K562 (cell line): ENCODE results near the gene SPNS2. TPM values are rescaled to one million over a fixed set of nuclear protein-coding genes. Genes with fewer than 3 reads are reported as not detected.

Experiments
- ATAC-seq: fragments of 200-7000 bp; cut with Tn5 transposase; 3 replicates; pipeline ENCODE4 v1.9.1; 2020; ENCODE audit warnings: moderate library complexity
- BruUV-seq: library from RNA; stranded (reverse); fragments of 400-500 nt; replicated peaks from 2 replicates; lab custom pipeline; 2021; lab: Mats Ljungman, UMichigan
- CTCF ChIA-PET: fragments of 300-600 bp; formaldehyde crosslinking; extraction: SDS; loops from one replicate; lab custom pipeline; 2021; ENCODE audit warnings: low intra/inter-chr PET ratio; lab: Yijun Ruan, JAX
- POLR2A ChIA-PET: fragments of 300-600, 350-650 bp; sonication (Branson Sonifier 250); formaldehyde crosslinking; extraction: SDS; loops from one replicate; lab custom pipeline; 2021; ENCODE audit warnings: antibody characterized with exemption, inconsistent platforms; lab: Yijun Ruan, JAX
- DNase-seq, 4 experiments: peaks; one replicate each; pipeline versions ENCODE4 v3.0.0 to v3.0.0-alpha.2; 2011 to 2018; ENCODE audit warnings: low spot score in 3 of 4, mixed read lengths in 3 of 4; ENCODE audit errors: extremely low read depth in 1 of 4
- FAIRE-seq: peaks from 2 replicates; lab custom pipeline; 2011; peaks lifted over from hg19 to GRCh38; lab: Jason Lieb, UNC
- H2AFZ ChIP-seq: 2 replicates; pipeline ENCODE4 v1.6.0; 2011; ENCODE audit warnings: low read depth, low read length, control low read depth, inconsistent platforms
- H3K27ac ChIP-seq: fragments of 200-600 bp; 3 replicates; pipeline ENCODE4 v1.8.0; 2011; ENCODE audit warnings: low read depth, mild to moderate bottlenecking, control low read depth, inconsistent platforms, low read length, moderate library complexity, mixed read lengths; ENCODE audit errors: extremely low read depth
- H3K27me3 ChIP-seq, 2 experiments: fragments of 300-600 bp in 1 of 2; 2 replicates in 1 of 2; 3 replicates in 1 of 2; pipeline versions ENCODE4 v1.6.0 to v1.8.0; 2011; ENCODE audit warnings: inconsistent platforms in 2 of 2, low read length in 2 of 2, mild to moderate bottlenecking in 1 of 2, mixed read lengths in 1 of 2, moderate library complexity in 1 of 2; ENCODE audit not compliant: control insufficient read depth in 2 of 2, insufficient read depth in 2 of 2
- H3K36me3 ChIP-seq: fragments of 300-600 bp; 3 replicates; pipeline ENCODE4 v1.8.0; 2011; ENCODE audit warnings: mild to moderate bottlenecking, low read length, inconsistent platforms; ENCODE audit not compliant: control insufficient read depth, insufficient read depth
- H3K4me1 ChIP-seq, 2 experiments: fragments of 200-600 bp in 1 of 2; replicated peaks in 1 of 2; 2 replicates in 1 of 2; 3 replicates in 1 of 2; pipeline versions ENCODE4 v1.5.1 to v1.8.0; 2011; ENCODE audit warnings: inconsistent platforms in 2 of 2, low read length in 2 of 2, mild to moderate bottlenecking in 1 of 2, mixed read lengths in 1 of 2, moderate library complexity in 1 of 2; ENCODE audit not compliant: control insufficient read depth in 2 of 2, insufficient read depth in 2 of 2
- H3K4me2 ChIP-seq: 2 replicates; pipeline ENCODE4 v1.6.1; 2011; ENCODE audit warnings: low read length, control low read depth, inconsistent platforms, mixed read lengths; ENCODE audit not compliant: insufficient read depth
- H3K4me3 ChIP-seq: fragments of 200-600 bp; sonication (generic), shearing (Covaris generic); 2 replicates; pipeline ENCODE4 v1.5.1; 2016; ENCODE audit warnings: control low read depth, inconsistent platforms
- H3K79me2 ChIP-seq: fragments of 200-600 bp; 3 replicates; pipeline ENCODE4 v1.8.0; 2011; ENCODE audit warnings: low read length, inconsistent platforms; ENCODE audit not compliant: control insufficient read depth, insufficient read depth
- H3K9ac ChIP-seq, 2 experiments: 2 replicates each; pipeline versions ENCODE4 v1.6.0 to v1.6.1; 2011; ENCODE audit warnings: low read depth in 2 of 2, low read length in 2 of 2, control low read depth in 1 of 2, inconsistent platforms in 1 of 2, mild to moderate bottlenecking in 1 of 2, mixed read lengths in 1 of 2; ENCODE audit not compliant: insufficient read depth in 1 of 2
- H3K9me1 ChIP-seq: one replicate; pipeline ENCODE4 v1.6.0; 2011; ENCODE audit warnings: inconsistent platforms, mild to moderate bottlenecking, low read length, moderate library complexity; ENCODE audit not compliant: control insufficient read depth, insufficient read depth
- H3K9me3 ChIP-seq: replicated peaks from 2 replicates; pipeline ENCODE4 v1.5.1; 2011; ENCODE audit warnings: low read depth, low read length, inconsistent platforms; ENCODE audit not compliant: control insufficient read depth, insufficient read depth
- H4K20me1 ChIP-seq: replicated peaks from 2 replicates; pipeline ENCODE4 v1.6.1; 2011; ENCODE audit warnings: low read length, inconsistent platforms, mixed read lengths; ENCODE audit not compliant: control insufficient read depth, insufficient read depth
- POLR2G ChIP-seq: fragments of 200-400 bp; formaldehyde crosslinking; IDR thresholded peaks from 2 replicates; pipeline ENCODE4 v1.6.1; 2017; ENCODE audit warnings: low read depth, mild to moderate bottlenecking, antibody characterized with exemption, low read length, moderate library complexity
- ZNF384 ChIP-seq: IDR thresholded peaks from 2 replicates; pipeline ENCODE4 v1.6.1; 2012; ENCODE audit warnings: low read depth, low read length, improper control_type of control experiment
- ZSCAN32 ChIP-seq: fragments of 450-650 bp; formaldehyde crosslinking; IDR thresholded peaks from 2 replicates; pipeline ENCODE4 v1.4.0; 2020; ENCODE audit warnings: mild to moderate bottlenecking, moderate library complexity
- WGBS: fragments of 100-300 bp; shearing (Covaris generic); methylation state at CpG from one replicate; pipeline ENCODE4 v1.1.6; 2016; ENCODE audit warnings: low coverage, mixed read lengths; ENCODE audit not compliant: insufficient coverage; ENCODE audit errors: missing lambda C conversion rate; 5-methylcytosine and 5-hydroxymethylcytosine counted together
- in situ Hi-C: fragments of 300-500 bp; cut with MboI; formaldehyde crosslinking; loops from 4 replicates; pipeline ENCODE4 v1.15.0; 2018; ENCODE audit warnings: inconsistent platforms, mixed read lengths
- intact Hi-C: fragments of 100-400 bp; cut with micrococcal nuclease; formaldehyde crosslinking; loops from 2 replicates; pipeline ENCODE4 v1.14.2; 2022
- polyA plus RNA-seq, 8 experiments: library from polyadenylated mRNA; depleted of rRNA in 4 of 8; stranded (reverse) in 5 of 8; unstranded in 3 of 8; fragments of >200 nt; fragmentation: Nextera tagmentation in 2 of 8; fragmentation: Illumina TruSeq in 1 of 8; extraction: Ambion mirVana in 2 of 8; extraction: Trizol in 1 of 8; gene quantifications; 2 replicates each; pipeline versions ENCODE4 v1.2.1 to v1.2.3, GENCODE V29; 2011 to 2014; ENCODE audit warnings: inconsistent platforms in 1 of 8, missing spikeins in 1 of 8
- total RNA-seq, 7 experiments: library from RNA; depleted of rRNA in 6 of 7; stranded (reverse); fragments of >200 nt in 6 of 7; fragmentation: Illumina TruSeq in 2 of 7; extraction: Trizol in 2 of 7; gene quantifications; 2 replicates each; pipeline versions ENCODE4 v1.2.1 to v1.2.3, GENCODE V29; 2011 to 2021; ENCODE audit warnings: low replicate concordance in 1 of 7

SPNS2 gene
- total and polyA plus RNA-seq, 9 of the 15 experiments (the other 6 are each of a cell fraction or from before 2014, with no cell fraction given), result 0.06 TPM; not detected in 8

- no peak overlapping the region for H2AFZ ChIP-seq
- in situ Hi-C loops, result no loop called here
- H3K4me2 ChIP-seq, result no peak overlapping the region
- FAIRE-seq (no peak), DNase-seq (no peak), ATAC-seq (no peak)
- no TSS peak for BruUV-seq
- ChIA-PET POLR2A (no interaction called here), CTCF (no interaction called here)
- H3K27me3 ChIP-seq, result peaks cover 0 to 11% of the 10 kb centered on the region in 2 experiments; a peak in 3 of 5 replicates
- H3K36me3 ChIP-seq, result peaks cover 24% of the 10 kb centered on the region; the same call in 1 of the 3 replicates
- WGBS, result 82% methylated on average over 4 of the region's 17 CpGs
- H3K4me1 ChIP-seq, result peaks cover 0 to 61% of the 10 kb centered on the region in 2 experiments; a peak in 3 of 5 replicates
- H3K79me2 ChIP-seq, result no peaks in the 10 kb centered on the region
- peaks cover 4% of the 10 kb centered on the region; the same call in 1 of the 2 replicates for H4K20me1 ChIP-seq
- no peaks in the 10 kb centered on the region for H3K9me1 ChIP-seq
- no peak overlapping the region; a peak in 1 of 4 replicates for H3K9ac ChIP-seq
- H3K4me3 ChIP-seq, result no peak overlapping the region
- no peaks in the 10 kb centered on the region for H3K9me3 ChIP-seq
- TF ChIP-seq ZSCAN32 (CRISPR knock-in tag), result no peak
- peak; percentile 39 for TF ChIP-seq POLR2G
- no peak overlapping the region for H3K27ac ChIP-seq
- intact Hi-C loops, result no loop called here
Measured at GRCh38 chr17:4534515-4534914, 35.8 kb downstream of the SPNS2 start.

- Histone ChIP-seq H4K20me1 (peaks cover 4% of the 10 kb centered on the region; the same call in 1 of the 2 replicates), H3K9me1 (no peaks in the 10 kb centered on the region), H3K27me3 (peaks cover 0 to 11% of the 10 kb centered on the region in 2 experiments; a peak in 3 of 5 replicates), H3K9ac (peak overlapping the region in 1 of 2 experiments; percentile 47; a peak in 1 of 4 replicates), H2AFZ (no peak overlapping the region), H3K4me3 (no peak overlapping the region), H3K4me1 (peaks cover 0 to 56% of the 10 kb centered on the region in 2 experiments; a peak in 3 of 5 replicates), H3K36me3 (peaks cover 30% of the 10 kb centered on the region; the same call in 1 of the 3 replicates), H3K9me3 (no peaks in the 10 kb centered on the region), H3K79me2 (no peaks in the 10 kb centered on the region), H3K27ac (no peak overlapping the region), H3K4me2 (no peak overlapping the region)
- ChIA-PET CTCF (no interaction called here), POLR2A (interaction anchor here (0.6 kb wide), 1 partner anchor 366 kb away, joined by 3 read pairs; no protein-coding TSS in a partner anchor)
- intact Hi-C loops, result no loop called here
- FAIRE-seq, result no peak
- in situ Hi-C loops, result no loop called here
- 42% methylated on average over 10 of the region's 27 CpGs for WGBS
- no peak for DNase-seq
- TF ChIP-seq POLR2G, result peak; percentile 46; the same call in 1 of the 2 replicates
- no peak for TF ChIP-seq ZNF384
- BruUV-seq, result no TSS peak
- ATAC-seq, result no peak
Measured at GRCh38 chr17:4534928-4535666, 36.4 kb downstream of the SPNS2 start.
